ENCODE data around the gene SLC25A19. TPM values are rescaled to one million over a fixed set of nuclear protein-coding genes. Genes with fewer than 3 reads are reported as not detected.
A peak's percentile ranks its signal among the peaks of the same experiment; 100 is the strongest.

SLC25A19 gene
- total and polyA plus RNA-seq, 2 of the 8 experiments (the other 6 are each of a cell fraction or from before 2014, with no cell fraction given): 28.6 to 32.6 TPM

GRCh38 chr17:75270966-75271232 is 18.3 kb downstream of the SLC25A19 start, which contains the start of gene MIF4GD (continued):
- TF ChIP-seq CHD7 (IDR thresholded peaks at IDR 0.05; ENCODE audit: insufficient replicate concordance, low read length) (no peak), ASH2L (IDR thresholded peaks at IDR 0.05; ENCODE audit: low read length) (peak; percentile 26), YY1 (IDR thresholded peaks at IDR 0.05; ENCODE audit: low read depth, low read length) (no peak)
